Left hindlimb (tissue), 1 donor: ENCODE measurements around the gene MAPKAP1.

Source experiments
- DNase-seq: peaks from one replicate; pipeline ENCODE4 v3.0.0-alpha.2; 2018

Gene MAPKAP1

DNA sequence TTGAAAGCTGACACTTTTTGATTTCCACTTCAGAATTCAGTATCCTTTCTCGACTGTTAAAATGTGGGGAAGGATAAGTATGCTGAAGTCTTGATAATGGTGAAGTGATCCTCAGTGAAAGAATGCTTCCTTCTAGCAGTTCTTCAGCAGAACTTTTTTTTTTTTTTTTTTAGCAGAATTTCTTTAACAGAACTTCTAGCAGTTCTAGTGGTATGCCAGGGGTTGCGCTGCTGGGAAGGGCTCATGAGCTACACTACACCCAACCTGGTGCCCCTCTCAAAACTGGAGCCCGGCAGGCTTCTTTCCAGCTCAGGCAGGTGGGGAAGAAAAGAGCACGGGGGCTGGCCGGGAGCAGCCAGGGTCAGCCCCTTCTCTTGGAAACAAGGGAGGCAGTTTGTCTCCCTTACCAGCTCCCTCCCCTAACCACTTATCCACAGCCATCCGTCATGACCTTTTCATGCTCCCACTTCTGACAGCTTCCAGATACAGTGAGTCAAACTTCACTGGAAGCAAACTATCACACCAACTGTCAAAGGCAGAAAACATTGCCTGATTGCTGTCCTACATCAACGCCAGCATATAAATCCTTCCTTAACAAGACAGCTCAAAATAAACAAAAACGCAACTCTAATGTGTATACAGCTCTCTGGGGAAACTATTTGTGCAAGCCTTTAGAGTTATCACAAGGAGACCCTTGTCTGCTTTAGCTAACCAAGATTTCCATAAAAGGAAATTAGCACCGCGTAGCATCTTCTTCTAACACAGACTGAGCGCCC, 233.9 kb downstream of the MAPKAP1 start:
- DNase-seq = peak; percentile 51

DNA sequence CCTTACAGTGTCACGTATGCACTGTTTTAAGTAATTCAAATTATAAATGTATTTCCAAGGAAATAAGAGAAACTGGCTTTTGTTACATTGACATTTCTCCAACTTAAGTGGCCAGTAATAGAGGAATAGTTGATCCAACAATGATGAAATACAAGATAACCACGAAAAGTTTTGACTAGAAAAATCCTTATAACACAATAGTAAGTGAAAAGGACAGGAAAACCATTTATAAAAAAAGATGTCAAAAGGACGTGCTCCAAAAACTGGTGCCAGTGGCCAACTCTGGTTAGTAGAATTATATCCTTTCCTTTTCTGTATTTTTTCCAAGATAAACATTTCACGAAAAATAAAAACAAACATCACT, 234.5 kb downstream of the MAPKAP1 start:
- no peak for DNase-seq

DNA sequence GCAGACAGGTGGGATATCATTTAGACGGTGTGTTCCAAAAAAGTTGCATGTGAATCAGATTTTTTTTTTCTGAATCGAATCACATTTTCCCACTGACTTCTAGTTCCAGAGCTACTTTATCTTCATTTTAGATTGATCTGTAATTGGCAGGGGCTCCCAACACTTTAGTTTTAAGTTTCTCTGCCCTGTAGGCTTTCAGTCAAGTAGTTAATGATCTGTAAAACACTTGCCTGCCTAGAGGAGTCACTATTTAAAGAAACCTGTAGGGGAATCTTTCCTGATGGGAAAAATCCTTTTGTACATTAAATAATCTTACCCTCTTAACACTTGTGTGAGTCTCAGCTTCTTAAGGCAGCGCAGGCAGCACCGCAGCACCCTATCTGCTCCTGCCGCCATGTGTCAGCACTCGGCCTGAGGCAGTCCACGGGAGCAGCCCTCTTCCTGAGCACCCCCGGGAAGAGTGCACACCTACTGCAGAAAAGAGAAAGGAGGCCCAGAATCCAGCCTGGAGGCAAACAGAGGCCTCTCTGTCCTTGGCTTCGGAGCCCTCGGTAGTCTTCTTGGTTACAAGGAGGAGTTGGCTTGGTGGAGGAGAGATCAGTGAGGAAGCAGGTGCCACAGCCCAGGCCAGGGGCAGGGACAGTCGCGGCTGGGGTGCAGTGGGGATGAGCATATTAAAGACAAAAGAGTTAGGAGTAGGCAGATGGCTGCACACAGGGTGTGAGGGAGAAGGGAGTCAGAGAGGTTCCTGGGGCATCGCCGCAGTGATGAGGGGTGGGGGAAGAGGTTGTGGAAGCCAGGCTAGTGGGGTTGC, 236.0 kb downstream of the MAPKAP1 start:
- DNase-seq = no peak

DNA sequence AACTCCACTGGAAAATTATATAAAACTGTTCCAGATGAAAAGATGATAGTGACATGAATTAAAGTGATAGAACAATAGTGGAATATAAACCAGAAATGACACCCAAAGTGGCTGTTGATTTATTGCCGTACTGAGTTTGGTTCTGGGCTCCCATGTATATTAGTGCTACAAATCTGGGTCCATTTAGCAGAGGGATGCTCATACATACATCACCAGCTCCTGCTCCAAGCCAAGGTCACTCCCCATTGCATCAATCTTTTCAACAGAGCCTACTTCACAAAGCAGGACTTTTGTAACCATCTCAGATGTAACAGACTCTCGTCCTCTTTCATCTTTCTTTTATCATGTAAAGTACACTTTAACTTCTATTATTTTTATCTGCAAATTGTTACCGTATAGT, 236.8 kb downstream of the MAPKAP1 start:
- no peak for DNase-seq

DNA sequence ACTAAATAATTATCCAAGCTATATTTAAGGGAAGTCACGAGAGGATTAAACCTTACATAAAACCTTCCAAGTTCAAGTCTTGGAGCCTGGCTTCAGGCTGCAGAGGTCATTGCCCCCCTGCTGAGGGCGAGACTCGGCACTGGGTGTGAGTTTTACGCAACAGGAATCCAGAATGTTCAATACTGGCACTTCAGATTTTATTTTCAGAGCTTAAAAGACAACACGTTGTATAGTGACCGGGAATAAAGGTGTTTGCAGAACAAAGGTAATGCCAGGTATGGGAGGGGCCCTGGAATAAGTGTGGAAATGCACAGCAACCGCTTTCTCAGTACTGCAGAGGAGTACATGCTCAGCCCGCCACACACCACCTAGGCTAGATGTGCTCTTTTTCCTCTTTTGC, 238.4 kb downstream of the MAPKAP1 start:
- no peak for DNase-seq

DNA sequence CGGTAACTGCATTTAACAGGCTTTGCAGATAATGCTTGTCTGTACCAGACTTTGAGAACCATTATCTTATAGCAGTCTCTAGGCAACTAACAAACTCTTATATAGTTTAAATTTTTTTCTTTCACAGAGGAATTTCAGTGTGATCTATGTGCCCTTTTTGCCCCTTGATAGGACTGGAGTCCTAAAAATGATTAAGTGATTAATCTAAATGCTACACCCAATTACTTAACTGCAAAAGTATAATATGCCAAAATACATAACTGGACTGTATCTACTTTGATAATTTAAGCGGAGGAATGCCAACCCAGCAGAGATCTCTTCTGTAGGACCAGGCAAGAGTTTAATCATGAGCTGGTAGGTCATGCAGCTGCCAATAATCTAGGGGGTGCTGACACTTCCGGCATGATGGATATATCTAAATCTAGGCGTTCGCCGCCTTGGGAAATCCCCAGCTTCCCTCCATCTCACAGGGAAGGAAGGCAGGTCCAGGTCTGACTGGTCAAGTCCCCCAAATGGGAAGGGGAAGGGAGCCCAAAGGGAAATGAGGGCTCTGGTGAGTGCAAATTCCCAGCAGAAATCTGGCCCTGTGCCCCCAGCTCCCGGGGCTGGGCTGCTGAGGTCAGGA, 239.8 kb downstream of the MAPKAP1 start:
- no peak for DNase-seq

DNA sequence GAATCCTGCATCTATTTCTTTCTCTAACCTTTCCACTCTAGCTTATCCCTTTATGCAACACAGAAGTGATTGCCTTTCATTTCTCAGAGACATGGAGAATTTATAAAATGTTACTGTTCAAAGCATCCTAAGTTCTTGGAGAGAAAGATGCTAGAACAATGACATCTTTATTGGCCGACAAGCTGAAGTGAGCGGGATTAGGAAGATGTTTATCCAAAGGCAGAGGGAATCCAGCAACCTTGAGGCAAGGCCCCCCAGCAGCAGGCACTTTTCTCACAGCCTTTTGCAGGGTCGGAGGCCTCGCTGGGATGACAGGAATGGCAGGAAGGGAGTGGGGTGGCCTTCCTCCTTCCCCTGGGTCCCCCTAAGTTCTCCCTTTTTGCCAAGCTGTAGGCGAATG, 240.6 kb downstream of the MAPKAP1 start:
- no peak for DNase-seq

DNA sequence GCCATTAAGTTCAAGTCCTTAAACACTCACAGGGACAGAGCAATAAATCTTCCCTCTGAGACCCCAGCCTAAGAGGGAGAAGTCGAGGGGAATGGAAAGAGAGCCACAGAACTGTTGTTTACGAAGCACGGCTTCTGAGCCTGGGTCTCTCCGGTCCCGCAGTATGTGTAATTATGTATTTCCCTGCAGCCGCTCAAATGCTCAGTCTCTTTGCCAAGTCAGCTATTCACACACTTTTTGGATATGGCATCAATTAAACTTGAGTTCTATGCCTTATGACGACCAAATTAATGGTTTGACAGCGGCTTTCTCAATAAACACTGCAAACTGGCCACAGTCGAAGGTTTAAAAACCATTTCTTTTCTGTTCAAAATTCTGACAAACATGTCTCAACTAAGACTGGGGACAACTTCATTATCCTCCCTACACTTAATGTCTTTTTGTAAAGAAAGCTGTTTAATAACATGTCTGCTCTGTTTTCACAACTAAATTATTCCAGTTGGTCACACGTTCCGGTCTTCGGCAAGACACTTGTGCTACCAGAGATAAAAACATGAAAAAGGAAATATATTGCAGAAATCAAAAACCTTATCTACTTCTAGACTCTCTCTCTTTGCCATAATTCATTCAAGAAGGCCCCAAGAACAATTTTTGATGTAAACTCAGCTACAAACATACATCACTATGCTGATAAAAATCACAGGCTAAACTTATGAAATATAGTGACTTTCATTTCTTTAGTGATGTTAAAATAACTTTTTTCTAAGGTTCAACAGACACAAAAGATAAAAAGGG, 242.2 kb downstream of the MAPKAP1 start:
- no peak for DNase-seq

DNA sequence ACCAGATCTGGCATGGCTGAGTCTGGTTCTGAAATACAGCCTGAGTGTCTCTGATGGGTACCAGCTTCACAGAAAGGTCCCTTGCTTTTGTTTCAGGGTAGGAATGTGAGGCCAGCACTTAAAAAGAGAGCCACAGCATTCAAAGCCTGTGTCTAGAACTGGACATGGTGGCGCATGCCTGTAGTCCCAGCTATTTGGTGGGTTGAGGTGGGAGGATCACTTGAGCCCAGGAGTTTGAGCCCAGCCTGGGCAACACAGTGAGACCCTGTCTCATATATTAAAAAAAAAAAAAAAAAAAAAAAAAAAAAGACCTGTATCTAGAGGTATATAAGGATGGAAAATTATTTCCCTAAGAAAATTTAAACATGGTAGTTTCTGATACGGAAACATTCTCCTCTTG, 243.1 kb downstream of the MAPKAP1 start:
- no peak for DNase-seq

DNA sequence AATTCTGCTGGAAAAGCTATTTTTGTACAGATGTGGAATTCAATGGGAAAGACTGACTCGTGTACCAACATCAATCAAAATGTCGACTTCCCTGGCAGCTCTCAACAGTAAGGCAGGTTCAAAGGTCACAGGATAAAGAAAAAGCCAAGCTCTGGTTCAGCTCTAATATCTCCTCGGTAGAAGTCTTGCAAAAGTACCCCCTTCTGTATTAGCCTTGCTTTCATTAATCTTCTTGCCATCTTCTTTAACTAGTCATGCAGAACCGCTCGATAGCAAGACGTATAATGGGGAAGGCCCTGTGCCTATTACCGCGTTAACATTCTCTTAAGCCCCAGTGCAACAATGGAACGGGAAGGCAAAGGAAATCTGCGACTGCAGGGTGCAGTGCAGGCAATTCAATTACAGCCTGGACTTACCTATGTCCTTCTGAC, 244.1 kb downstream of the MAPKAP1 start:
- DNase-seq = no peak

DNA sequence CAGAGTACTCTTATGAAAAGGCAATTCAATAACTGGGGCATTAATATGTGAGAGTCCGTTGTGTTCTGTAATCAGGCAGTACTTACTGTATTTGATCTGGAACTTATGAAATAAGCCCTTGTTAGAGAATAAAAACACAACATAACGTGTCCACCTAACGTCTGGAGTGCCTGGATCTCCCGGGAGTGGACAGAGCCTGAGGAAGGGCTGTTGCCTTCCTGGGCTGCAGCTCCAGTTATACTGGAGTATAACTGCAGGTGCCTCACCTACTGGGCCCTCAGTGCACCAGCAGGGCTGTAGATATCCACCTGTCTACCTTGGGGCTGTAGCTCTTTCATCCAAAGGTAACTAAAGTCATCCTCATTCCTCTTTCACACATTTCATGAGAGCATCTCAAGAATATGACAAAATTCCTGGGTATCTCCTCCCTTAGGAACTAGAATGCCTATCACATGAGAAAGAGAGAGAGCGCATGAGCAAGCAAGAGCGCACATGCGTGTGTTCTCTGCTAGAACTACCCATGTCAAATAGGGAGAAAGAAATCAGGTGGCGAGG, 245.3 kb downstream of the MAPKAP1 start:
- no peak for DNase-seq

DNA sequence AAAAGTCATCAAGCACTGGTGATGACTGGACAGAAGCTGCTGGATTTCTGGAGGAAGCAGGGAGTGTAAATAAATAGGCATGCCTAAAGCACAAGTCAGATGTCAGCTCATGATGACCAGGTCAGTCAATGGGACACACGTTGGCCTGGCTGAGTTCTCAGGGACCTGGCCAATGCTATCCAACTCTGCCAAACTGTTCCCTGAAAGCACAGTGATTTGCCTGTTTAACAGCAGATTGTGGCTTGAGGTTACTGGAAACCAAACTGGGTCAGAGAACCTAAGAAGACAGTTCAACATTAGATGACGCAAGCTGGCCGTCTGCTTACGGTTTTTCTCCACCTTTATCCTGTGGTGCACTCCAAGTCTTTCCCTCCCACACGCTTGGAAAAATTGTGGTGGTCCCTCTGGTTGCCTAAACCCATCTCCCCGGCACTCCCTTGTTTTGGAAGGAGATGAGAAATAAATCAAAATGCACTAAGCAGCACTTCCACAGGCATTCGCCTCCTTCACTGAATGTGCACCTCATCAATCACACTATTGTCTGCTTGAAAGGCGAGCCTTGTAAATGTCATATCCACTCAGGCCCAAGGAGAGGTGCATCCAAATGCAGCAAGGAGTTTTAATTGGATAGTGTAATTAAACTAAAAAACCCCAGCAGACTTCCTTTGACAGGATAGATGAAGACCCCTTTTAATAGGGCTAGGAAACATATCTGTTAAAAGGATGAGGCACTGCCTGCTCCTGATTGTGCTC, 245.9 kb downstream of the MAPKAP1 start:
- no peak for DNase-seq

DNA sequence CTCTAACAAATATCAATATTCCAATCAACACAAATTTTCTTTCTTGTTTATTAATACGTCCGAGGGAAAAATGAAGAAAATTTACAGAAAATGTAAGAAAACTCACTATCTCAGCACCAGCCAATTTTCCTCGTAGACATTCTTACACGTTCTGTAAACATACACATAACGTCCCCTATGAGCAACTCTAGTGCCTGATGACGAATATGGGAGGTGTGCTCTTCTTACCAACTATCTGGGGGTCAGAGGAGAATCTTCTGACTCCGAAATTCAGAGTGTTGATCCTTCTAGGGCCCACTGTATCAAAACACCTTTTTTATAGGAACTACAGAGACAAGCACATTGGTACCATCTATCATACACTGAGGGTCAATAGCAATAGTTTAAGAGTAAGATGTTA, 246.7 kb downstream of the MAPKAP1 start:
- no peak for DNase-seq

DNA sequence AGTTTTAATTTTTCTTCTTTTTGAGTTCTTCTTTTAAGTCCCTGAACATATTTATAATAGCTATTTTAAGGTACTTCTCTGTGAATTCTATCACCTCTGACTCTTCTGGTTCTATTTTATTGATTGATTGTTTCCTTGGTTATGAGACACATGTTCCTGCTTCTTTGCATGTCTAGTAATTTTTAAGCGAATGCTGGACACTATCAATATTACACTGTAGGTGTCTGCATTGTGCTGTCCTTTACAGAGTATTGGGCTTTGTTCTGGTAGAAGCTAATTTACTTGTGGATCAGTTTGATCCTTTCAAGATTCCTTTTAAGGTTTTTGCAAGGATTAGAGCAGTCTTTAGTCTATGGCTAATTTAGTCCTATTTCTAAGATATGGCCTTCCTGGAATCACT, 249.7 kb downstream of the MAPKAP1 start:
- DNase-seq = no peak

DNA sequence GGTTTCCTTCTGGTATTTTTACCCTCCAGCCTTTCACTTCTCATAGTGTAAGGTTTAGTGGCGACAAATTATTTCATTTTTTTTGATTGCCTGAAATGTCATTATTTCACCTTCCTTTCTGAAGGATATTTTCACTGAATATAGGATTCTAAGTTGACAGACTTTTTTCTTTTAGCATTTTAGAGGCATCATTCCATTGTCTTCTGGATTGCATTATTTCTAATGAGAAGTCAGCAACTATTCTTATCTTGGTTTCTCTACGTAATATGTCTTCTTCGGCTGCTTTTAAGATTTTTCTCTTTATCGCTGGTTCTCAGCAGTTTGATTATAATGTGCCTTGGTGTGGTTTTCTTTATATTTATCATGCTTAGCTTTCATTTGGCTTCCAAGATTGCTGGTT, 251.1 kb downstream of the MAPKAP1 start:
- DNase-seq = no peak

DNA sequence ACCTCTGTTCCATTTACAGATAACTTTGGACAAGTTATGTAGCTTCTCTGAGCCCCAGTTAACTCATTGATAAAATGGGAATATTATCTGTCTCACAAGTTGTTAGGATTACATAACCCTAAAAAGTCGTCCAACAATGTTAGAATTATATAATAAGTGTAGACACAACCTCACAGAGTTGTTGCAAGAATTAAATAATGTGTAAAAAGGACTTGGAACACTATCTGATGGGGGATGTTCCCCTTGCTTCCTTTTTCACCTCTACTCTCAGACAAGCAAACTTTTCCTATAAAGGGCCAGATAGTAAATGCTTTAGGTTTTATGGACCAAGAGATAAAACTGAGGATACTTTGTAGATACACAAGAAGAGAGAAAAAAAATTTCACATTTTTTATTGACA, 251.9 kb downstream of the MAPKAP1 start:
- no peak for DNase-seq

DNA sequence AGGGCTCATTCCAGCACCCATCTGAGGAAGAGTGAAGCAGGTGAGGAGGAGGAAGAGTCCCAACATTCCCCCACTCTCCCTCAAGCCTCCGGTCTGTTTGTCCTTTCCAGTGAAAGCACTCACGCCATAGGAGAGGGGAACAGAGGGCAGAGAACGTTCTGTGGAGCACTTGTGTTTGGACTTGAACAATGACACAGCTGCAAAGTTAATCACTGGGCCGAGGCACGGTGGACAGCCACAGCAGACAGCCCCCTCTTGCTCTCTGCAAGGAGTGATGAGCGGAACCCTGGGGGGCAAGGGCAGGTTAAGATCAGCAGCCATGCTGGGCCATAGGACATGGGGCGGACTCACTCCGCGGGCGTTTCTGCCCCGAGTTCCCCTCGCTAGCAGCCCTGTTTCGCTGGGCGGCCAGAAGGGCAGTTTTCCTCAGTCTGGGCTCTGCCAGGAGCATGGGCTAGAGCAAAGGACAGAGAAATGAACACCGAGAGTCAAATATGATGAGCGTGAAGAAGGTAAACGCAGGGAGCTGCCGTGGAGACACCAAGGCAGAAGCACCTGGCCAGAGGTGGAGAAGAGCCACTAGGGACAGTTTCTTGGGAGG, 259.7 kb downstream of the MAPKAP1 start:
- no peak for DNase-seq

DNA sequence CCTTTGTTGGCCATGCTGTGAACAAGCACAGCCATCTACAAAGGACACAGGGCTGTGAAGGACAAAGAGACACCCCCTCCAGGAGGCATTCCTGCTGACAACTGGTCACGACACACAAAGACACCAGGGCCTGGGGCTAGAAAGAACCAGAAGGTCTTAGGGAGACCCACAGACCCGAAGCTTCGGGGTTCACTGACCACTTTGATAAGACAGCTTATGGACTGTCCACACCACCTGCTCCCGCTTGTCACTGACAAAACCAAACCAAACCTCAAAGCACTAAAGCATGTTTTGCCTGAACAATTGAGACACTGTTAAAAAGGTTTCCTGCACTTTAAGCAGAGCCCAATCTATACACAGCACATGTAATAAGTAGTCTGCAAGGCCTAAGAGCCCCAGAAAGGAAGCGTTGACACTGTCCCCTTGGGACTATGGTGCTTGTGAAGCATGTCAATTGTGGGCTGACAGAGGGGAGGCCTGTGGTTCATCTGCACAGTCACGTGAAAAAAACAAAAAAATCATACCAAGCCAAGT, 260.4 kb downstream of the MAPKAP1 start:
- no peak for DNase-seq

DNA sequence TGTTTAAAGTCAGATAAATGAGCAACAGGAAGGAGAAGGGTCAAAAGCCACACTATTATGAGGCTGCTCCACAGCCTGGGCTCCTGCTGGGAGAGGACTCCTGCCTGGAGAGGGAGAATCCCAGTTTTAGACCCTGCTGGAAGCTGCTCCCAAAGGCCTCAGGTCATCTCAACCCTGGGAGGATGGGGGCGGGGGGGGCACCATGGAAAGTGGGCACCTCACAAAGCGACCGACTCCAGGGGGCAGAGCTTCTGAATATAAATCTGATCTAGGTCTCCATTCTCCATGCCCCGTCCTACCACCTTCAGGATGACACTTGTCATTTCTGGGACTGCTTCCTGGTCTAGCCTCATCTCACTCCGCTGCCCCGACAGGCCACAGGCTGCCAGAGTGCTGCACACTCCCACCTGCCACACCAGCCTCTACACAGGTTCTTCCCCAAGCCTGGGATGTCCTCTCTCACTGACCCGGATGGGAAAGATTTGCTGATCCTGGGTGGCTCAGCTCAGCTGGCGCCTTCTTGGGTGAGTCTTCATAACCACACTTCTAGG, 262.0 kb downstream of the MAPKAP1 start:
- no peak for DNase-seq

DNA sequence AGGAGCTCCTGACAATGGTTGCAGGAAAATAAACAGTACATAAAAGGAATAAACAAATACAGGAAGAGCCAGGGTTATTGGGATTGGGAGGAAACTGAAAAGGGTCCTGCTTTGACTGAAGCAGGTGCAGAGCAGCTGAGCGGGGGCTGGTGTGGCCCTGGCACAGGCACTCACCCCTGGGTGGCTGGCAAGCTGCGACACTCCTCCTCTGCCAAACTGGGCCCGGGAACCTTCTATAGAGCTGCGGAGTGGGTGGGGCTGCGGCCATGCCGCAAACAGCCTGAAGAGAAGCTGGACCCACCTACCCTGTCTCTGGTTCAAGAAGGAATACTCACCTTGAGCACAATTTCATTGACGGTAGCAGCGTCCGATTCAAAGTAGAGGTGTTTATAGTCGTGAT, 262.8 kb downstream of the MAPKAP1 start:
- no peak for DNase-seq

DNA sequence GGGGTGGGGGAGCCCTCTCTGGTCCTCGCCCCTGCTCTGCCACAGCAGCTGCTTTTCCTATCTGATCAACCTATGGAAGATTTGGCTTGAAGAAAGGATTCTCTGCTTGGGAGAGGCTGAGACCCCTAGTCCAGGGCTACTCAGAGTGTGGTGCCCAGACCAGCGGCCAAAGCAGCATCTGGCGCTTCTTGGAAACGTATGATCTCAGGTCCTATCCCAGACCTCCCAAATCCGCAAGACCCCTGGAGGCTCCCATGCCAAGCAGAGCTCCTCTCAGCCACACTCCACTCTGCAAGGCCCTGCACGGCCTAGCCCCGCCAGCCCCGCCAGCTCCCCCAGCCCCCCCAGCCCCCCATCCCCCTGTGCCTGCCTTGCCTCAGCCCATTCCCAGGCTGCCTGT, 263.6 kb downstream of the MAPKAP1 start:
- no peak for DNase-seq
